Fibroblast of skin of abdomen (primary cell): ENCODE results near the gene OR51Q1. TPM values are rescaled to one million over a fixed set of nuclear protein-coding genes. Genes with fewer than 3 reads are reported as not detected.

Experiments used
- DNase-seq: peaks from one replicate; pipeline ENCODE4 v3.0.0-alpha.2; 2013
- polyA plus RNA-seq, 2 experiments: library from polyadenylated mRNA; unstranded; fragments of 120-200 nt; gene quantifications; one replicate each; pipeline ENCODE4 v1.2.1, GENCODE V29; 2013; ENCODE audit not compliant: insufficient read length in 2 of 2

OR51Q1 gene
- not detected for polyA plus RNA-seq (2013, experiment 1 of 2; ENCODE audit: insufficient read length)
- not detected for polyA plus RNA-seq (2013, experiment 2 of 2; ENCODE audit: insufficient read length)

DNA sequence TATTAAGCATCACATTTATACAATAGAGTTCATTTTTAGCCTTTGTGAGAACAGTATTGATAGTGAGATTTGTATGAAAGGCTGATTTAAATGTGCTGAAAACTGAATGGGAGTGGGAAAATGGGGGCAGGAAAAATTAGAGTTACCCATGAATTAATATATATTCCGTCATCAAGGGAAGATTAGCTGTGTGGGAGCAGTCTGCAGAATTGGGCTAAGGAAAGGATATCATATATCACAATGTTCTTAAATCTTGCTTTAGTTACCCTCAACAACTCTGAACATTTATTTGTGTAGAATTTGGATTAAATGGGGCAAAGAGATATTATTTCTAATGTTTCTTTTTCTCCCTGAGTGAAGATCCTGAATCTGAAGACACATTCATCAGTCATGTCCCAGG, at the start of gene OR51Q1:
Gene OR51Q1 (plus strand): TSS at position 301 of the 400 bp plus-strand sequence. CDS start 90 bp downstream, at position 391.
- DNase-seq: no peak

- DNase-seq: peak; percentile 57
Measured at GRCh38 chr11:5380740-5381342, 41.1 kb upstream of the OR51Q1 start.

GRCh38 chr11:5383576-5383975, 38.3 kb upstream of the OR51Q1 start, which contains the start of gene OR51M1:
OR51M1 (plus strand) TSS chr11:5383812; CDS start chr11:5389399, 5,587 bp downstream.
- no peak for DNase-seq

DNA sequence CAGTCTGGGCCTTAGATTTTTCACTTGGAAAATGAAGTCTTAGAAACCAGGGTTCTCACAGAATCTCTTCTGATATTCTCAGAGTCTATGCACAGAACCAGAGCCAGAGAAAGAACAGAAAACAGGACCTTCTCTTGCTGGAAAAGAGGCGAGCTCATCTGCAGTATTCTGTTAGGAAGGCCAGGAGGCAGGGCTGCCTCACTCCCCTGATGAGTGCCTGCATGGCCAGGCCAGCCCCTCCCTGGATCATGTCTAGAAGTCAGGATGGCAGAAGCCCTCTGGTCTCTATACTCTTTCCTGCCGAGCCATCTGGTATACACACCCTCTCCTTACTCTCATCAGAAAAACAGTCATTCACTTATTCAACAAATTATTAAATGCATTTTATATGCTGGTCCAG, 37.6 kb upstream of the OR51Q1 start:
- DNase-seq: no peak

- DNase-seq: no peak
Measured at GRCh38 chr11:5390210-5390609, 31.7 kb upstream of the OR51Q1 start.

GRCh38 chr11:5394091-5394490, 27.8 kb upstream of the OR51Q1 start:
- DNase-seq: no peak

DNA sequence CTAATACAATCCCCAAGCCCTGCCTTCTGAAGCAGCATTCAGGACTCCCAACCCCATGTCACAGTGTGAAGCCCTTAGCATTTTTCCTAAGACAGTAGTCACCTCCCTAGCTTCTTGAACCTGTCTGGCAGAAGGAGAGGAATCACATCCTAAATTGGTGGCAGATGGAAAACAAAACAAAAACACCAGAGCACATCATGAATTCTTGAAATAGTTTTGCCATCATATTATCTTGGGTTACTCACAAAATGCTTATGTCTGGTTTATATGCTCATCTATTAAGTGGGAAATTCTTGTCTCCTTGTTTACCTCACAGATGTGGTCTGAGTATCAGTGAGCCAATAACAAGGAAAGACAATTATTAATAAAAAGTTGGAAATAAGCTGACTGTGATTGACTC, 23.0 kb upstream of the OR51Q1 start:
- no peak for DNase-seq

- DNase-seq: no peak
Measured at GRCh38 chr11:5405173-5405572, 16.7 kb upstream of the OR51Q1 start.

DNA sequence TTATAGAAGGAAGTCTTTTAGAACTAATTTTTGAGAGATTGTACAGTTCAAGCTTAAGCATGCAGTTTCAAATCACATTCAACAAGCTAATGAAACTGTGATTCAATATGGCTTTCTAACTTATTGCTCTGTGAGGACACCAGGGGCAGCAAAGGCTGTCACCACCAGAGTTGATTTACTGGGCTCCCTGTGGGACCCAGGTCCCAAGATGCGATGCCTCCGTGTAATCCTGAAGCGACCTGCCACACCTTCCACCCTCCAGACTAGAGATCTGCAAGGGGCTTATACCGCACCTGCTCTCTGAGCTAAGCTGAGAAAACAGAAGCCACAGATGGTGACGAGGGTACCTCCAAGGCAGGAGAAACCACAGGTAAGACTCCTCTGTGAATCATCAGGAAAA, 918 bp upstream of the OR51Q1 start:
- DNase-seq: no peak

GRCh38 chr11:5423131-5423530, 1.2 kb downstream of the OR51Q1 start:
- no peak for DNase-seq

DNA sequence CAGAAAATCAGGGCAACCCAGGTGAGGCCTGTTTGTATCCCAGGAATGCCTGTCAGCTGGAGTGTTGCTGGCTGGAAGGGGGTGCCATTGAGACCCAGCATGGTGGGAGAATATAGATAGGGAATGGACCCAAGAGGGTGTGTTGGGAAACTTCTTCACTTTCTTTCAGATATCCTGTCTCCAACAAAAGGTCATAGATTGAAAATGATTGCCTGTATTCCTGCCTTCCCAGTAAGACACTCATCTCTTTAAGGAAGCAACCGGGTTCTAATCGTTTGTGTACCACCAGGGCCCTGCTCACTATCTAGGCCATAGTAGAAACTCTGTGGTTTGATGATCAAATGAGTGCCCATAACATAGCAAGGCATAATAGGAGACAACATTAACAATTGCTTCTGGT, 19.5 kb downstream of the OR51Q1 start, which contains the start of gene OR51I1:
Gene OR51I1 (minus strand): TSS at position 101 of the 400 bp plus-strand sequence. CDS start 0 bp downstream, at position 101.
- DNase-seq: no peak

DNA sequence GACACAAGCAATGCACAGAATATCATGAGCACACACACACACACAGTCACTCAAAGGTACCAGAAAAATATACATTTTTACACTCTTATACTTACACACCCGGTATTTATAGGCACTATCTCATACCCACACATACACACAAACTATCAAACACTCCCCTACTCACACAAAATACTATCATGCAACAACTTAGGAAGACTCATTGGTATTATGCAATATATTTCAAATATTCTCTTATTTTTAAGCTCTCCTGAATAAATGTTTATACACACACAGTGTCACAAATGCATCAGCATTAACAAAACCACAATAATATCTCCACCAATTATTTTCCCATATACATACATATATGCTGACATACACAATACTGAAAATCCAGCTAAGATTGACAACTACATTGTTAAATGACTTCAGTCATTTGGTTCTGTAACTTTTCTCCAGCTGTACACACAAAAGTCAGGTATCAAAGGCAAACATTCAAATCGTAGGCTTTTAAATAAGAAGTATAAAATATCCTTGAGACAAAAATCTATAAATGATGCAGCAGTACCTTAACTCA, 22.0 kb downstream of the OR51Q1 start:
- DNase-seq: no peak

- DNase-seq: no peak
Measured at GRCh38 chr11:5449023-5449422, 27.1 kb downstream of the OR51Q1 start, which contains the start of gene OR51I2. OR51I2 (plus strand) TSS chr11:5449323; CDS start chr11:5453489, 4,166 bp downstream.

DNA sequence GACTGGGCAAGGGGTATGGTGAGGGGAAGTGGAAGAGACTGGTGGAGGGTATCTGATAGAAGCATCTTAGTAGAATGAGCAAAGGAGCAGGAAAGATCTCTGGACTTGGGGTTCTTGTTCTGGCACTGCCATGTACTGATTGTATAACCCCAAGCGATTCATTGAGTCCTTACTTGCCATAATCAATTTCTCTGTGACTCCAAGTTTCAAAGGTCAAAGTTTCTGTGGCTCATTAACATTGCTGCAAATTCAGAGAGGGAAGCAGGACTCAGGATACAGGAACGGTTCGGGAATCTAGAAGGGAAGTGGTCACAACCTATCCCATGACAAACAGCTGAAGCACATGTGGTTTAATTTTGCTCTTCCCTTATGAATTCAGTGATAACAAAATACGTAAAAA, 27.5 kb downstream of the OR51Q1 start:
- DNase-seq: no peak

DNA sequence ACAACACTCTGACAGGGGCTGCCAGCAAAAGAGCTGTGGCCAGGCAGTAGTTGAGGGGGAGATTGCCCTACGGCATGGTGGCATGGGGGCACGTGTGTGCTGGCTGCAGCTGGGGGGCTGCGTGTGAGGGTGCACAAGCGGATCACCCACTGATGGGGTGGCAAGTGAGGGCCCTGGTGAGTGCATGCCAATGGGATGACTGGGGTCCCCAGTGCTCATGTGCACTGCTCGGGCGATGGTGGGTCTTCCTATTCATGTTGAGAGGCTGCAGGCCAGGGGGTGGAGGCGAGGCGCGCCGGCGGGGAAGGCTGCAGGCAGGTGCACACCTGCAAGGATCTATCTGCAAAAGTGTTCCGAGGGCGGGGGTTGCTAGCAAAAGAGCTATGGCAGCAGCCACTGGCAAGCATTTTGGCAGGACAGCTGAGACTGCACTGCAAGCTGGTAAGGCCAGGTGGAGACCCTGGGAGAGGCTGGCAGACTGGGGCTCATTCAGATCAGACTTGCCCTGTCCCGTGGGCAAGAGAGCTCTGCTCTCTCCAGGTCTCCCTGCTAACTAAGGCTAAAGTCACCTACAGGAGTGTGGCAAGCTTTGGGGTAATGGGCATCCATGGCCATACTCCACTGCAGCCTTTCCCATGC, 39.2 kb downstream of the OR51Q1 start:
- DNase-seq: no peak

- no peak for DNase-seq
Measured at GRCh38 chr11:5467527-5467926, 45.6 kb downstream of the OR51Q1 start.
